T-cell (primary cell): Measurements from ENCODE around the gene IWS1. TPM values are rescaled to one million over a fixed set of nuclear protein-coding genes. Genes with fewer than 3 reads are reported as not detected.
"Not testable (repeated sequence)": the region's sequence is repeated elsewhere in the genome, so short reads cannot be mapped to it uniquely, and the experiment has no call there.

Experiments used
- ATAC-seq, 4 experiments: fragments of 200-7000 bp in 3 of 4; fragments of 150-1000 bp in 1 of 4; cut with Tn5 transposase; replicated peaks in 1 of 4; 1 replicate in 3 of 4; 2 replicates in 1 of 4; pipeline ENCODE4 v1.10.0; 2021; ENCODE audit warnings: moderate library complexity in 3 of 4, mild to moderate bottlenecking in 2 of 4, moderate number of reproducible peaks in 1 of 4
- CTCF ChIA-PET, 2 donors: fragments of 300-600 bp; sonication (Branson Sonifier 250); formaldehyde crosslinking; loops; one replicate each; lab custom pipeline; 2022; ENCODE audit warnings: antibody characterized with exemption in 2 of 2; lab: Charles Lee
- POLR2A ChIA-PET, 2 donors: fragments of 300-600 bp; sonication (Branson Sonifier 250); formaldehyde crosslinking; loops; one replicate each; lab custom pipeline; 2022; ENCODE audit warnings: antibody characterized with exemption in 2 of 2; lab: Charles Lee
- DNase-seq, 35 experiments: peaks; one replicate each; pipeline versions ENCODE4 v3.0.0 to v3.0.0-alpha.2; 2013 to 2023
- H3K27ac ChIP-seq: one replicate; pipeline ENCODE4 v1.5.1; 2013; ENCODE audit warnings: low read length
- H3K27me3 ChIP-seq, 2 experiments: replicated peaks in 1 of 2; 1 replicate in 1 of 2; 2 replicates in 1 of 2; pipeline versions ENCODE4 v1.6.1 to v1.7.0; 2013; ENCODE audit warnings: low read length in 1 of 2, mixed read lengths in 1 of 2; ENCODE audit not compliant: control insufficient read depth in 2 of 2, insufficient read depth in 2 of 2; ENCODE audit errors: extremely low read depth in 1 of 2
- H3K36me3 ChIP-seq, 2 donors: 1 replicate in 1 of 2; 2 replicates in 1 of 2; pipeline versions ENCODE4 v1.6.1 to v1.7.0; 2013; ENCODE audit warnings: low read length in 1 of 2; ENCODE audit not compliant: control insufficient read depth in 2 of 2, insufficient read depth in 1 of 2; ENCODE audit errors: extremely low read depth in 1 of 2
- H3K4me1 ChIP-seq, 2 experiments: 1 replicate in 1 of 2; 2 replicates in 1 of 2; pipeline versions ENCODE4 v1.6.1 to v1.7.0; 2013; ENCODE audit warnings: low read length in 2 of 2, mixed read lengths in 1 of 2; ENCODE audit not compliant: insufficient read depth in 2 of 2, control insufficient read depth in 1 of 2; ENCODE audit errors: extremely low read depth in 1 of 2
- H3K4me3 ChIP-seq, 2 donors: 1 replicate in 1 of 2; 2 replicates in 1 of 2; pipeline versions ENCODE4 v1.5.1 to v1.7.0; 2013; ENCODE audit warnings: mild to moderate bottlenecking in 2 of 2, low read length in 1 of 2, moderate library complexity in 1 of 2; ENCODE audit not compliant: control insufficient read depth in 1 of 2; ENCODE audit errors: extremely low read depth in 1 of 2
- H3K9me3 ChIP-seq: 2 replicates; pipeline ENCODE4 v1.7.0; 2013
- H3K27ac Mint-ChIP-seq, 2 donors: one replicate each; pipeline ENCODE4 v1.8.0; 2020 to 2021; ENCODE audit warnings: mild to moderate bottlenecking in 2 of 2, mixed read lengths in 2 of 2
- H3K27me3 Mint-ChIP-seq, 2 donors: one replicate each; pipeline ENCODE4 v1.8.0; 2021 to 2022; ENCODE audit warnings: mixed read lengths in 2 of 2
- H3K36me3 Mint-ChIP-seq: one replicate; pipeline ENCODE4 v1.8.0; 2021; ENCODE audit warnings: mixed read lengths
- H3K4me1 Mint-ChIP-seq, 3 donors: one replicate each; pipeline ENCODE4 v1.8.0; 2020 to 2022; ENCODE audit warnings: mixed read lengths in 3 of 3, mild to moderate bottlenecking in 1 of 3
- H3K4me3 Mint-ChIP-seq, 3 donors: one replicate each; pipeline ENCODE4 v1.8.0; 2020 to 2022; ENCODE audit warnings: mild to moderate bottlenecking in 3 of 3, mixed read lengths in 3 of 3, moderate library complexity in 3 of 3
- H3K9me3 Mint-ChIP-seq, 3 donors: one replicate each; pipeline ENCODE4 v1.8.0; 2020 to 2022; ENCODE audit warnings: mixed read lengths in 3 of 3
- WGBS: methylation state at CpG from one replicate; pipeline ENCODE4 v1.1.5; 2013; ENCODE audit warnings: missing lambda C conversion rate; ENCODE audit not compliant: insufficient coverage; 5-methylcytosine and 5-hydroxymethylcytosine counted together
- total RNA-seq, 35 experiments: library from RNA in 6 of 35; stranded (reverse) in 6 of 35; fragments of 120-200 nt in 1 of 35; gene quantifications; one replicate each; pipeline versions ENCODE4 v1.2.1 to v1.2.4 and lab custom pipeline; 2013 to 2026

The IWS1 gene
- total RNA-seq, 5 donors from 2014 or later (not counting 1 experiment from before 2014, with no cell fraction given) = 20.8 to 47.1 (median 42.6) TPM

- no peaks in the 10 kb centered on the region for H3K9me3 ChIP-seq
- 92% methylated on average over 5 of the region's 6 CpGs for WGBS
- ATAC-seq (no peak), DNase-seq (no peak)
- Mint-ChIP-seq H3K36me3 (no peaks in the 10 kb centered on the region), H3K4me1 (no peaks in the 10 kb centered on the region), H3K27ac (no peak overlapping the region), H3K9me3 (no peaks in the 10 kb centered on the region), H3K27me3 (peaks cover 11 to 16% of the 10 kb centered on the region in 2 donors), H3K4me3 (no peak overlapping the region)
- peaks cover 0 to 30% of the 10 kb centered on the region in 2 experiments for H3K27me3 ChIP-seq
- CTCF ChIA-PET = no interaction called here
- H3K4me1 ChIP-seq = no peaks in the 10 kb centered on the region
- H3K36me3 ChIP-seq = no peaks in the 10 kb centered on the region
- POLR2A ChIA-PET = no interaction called here
- no peak overlapping the region for H3K27ac ChIP-seq
- no peak overlapping the region for H3K4me3 ChIP-seq
Measured at GRCh38 chr2:127545189-127545588, 18.9 kb upstream of the IWS1 start.

GRCh38 chr2:127543013-127543501, 16.8 kb upstream of the IWS1 start:
- H3K36me3 Mint-ChIP-seq, ATAC-seq, H3K9me3 ChIP-seq, H3K4me3 Mint-ChIP-seq, H3K4me1 Mint-ChIP-seq, CTCF ChIA-PET, POLR2A ChIA-PET, H3K27me3 Mint-ChIP-seq, H3K36me3 ChIP-seq, DNase-seq, H3K9me3 Mint-ChIP-seq, H3K27ac Mint-ChIP-seq, H3K4me1 ChIP-seq, H3K4me3 ChIP-seq, H3K27ac ChIP-seq: not testable (repeated sequence)
- H3K27me3 ChIP-seq = peaks cover 0 to 24% of the 10 kb centered on the region in 2 experiments
- WGBS = 45% methylated on average over 2 of the region's 8 CpGs

- no peak overlapping the region for H3K27ac Mint-ChIP-seq
- CTCF ChIA-PET = no interaction called here
- WGBS = 75% methylated on average over 1 of the region's 3 CpGs
Measured at GRCh38 chr2:127542231-127542630, 15.9 kb upstream of the IWS1 start.

GRCh38 chr2:127541809-127542208, 15.5 kb upstream of the IWS1 start:
- Histone ChIP-seq H3K27me3 (peaks cover 0 to 24% of the 10 kb centered on the region in 2 experiments), H3K9me3 (no peaks in the 10 kb centered on the region), H3K27ac (no peak overlapping the region), H3K36me3 (no peaks in the 10 kb centered on the region), H3K4me3 (no peak overlapping the region), H3K4me1 (no peaks in the 10 kb centered on the region)
- Mint-ChIP-seq H3K27me3 (peaks cover 2 to 5% of the 10 kb centered on the region in 2 donors), H3K9me3 (no peaks in the 10 kb centered on the region), H3K36me3 (no peaks in the 10 kb centered on the region), H3K27ac (no peak overlapping the region), H3K4me1 (no peaks in the 10 kb centered on the region), H3K4me3 (no peak overlapping the region)
- ChIA-PET CTCF (no interaction called here), POLR2A (no interaction called here)
- WGBS = 93% methylated on average over 3 of the region's 7 CpGs
- DNase-seq (no peak), ATAC-seq (no peak)

More at GRCh38 chr2:127542231-127542630, 15.9 kb upstream of the IWS1 start:
- Histone ChIP-seq H3K27ac (no peak overlapping the region), H3K9me3 (no peaks in the 10 kb centered on the region), H3K4me1 (no peaks in the 10 kb centered on the region), H3K27me3 (peaks cover 0 to 26% of the 10 kb centered on the region in 2 experiments), H3K36me3 (no peaks in the 10 kb centered on the region), H3K4me3 (no peak overlapping the region)
- ATAC-seq (no peak), DNase-seq (no peak)
- no peaks in the 10 kb centered on the region for H3K9me3 Mint-ChIP-seq
- POLR2A ChIA-PET = no interaction called here
- H3K4me1 Mint-ChIP-seq = no peaks in the 10 kb centered on the region
- H3K27me3 Mint-ChIP-seq = peaks cover 5 to 6% of the 10 kb centered on the region in 2 donors
- H3K4me3 Mint-ChIP-seq = no peak overlapping the region
- no peaks in the 10 kb centered on the region for H3K36me3 Mint-ChIP-seq

- no peaks in the 10 kb centered on the region for H3K9me3 Mint-ChIP-seq
- H3K4me3 Mint-ChIP-seq = no peak overlapping the region
- no peak for DNase-seq
- no peaks in the 10 kb centered on the region for H3K36me3 ChIP-seq
- peaks cover 0 to 13% of the 10 kb centered on the region in 2 donors for H3K27me3 Mint-ChIP-seq
- POLR2A ChIA-PET = no interaction called here
- no peak overlapping the region for H3K4me3 ChIP-seq
- no peak overlapping the region for H3K27ac ChIP-seq
- peaks cover 0 to 35% of the 10 kb centered on the region in 2 experiments for H3K27me3 ChIP-seq
- H3K4me1 ChIP-seq = no peaks in the 10 kb centered on the region
- no peaks in the 10 kb centered on the region for H3K4me1 Mint-ChIP-seq
- WGBS = 100% methylated on average over 2 of the region's 5 CpGs
- no peak overlapping the region for H3K27ac Mint-ChIP-seq
- no peaks in the 10 kb centered on the region for H3K9me3 ChIP-seq
- CTCF ChIA-PET = no interaction called here
- ATAC-seq = no peak
- H3K36me3 Mint-ChIP-seq = no peaks in the 10 kb centered on the region
Measured at GRCh38 chr2:127537644-127538043, 11.4 kb upstream of the IWS1 start.

- Mint-ChIP-seq H3K4me1 (no peaks in the 10 kb centered on the region), H3K36me3 (no peaks in the 10 kb centered on the region), H3K4me3 (no peak overlapping the region), H3K27ac (no peak overlapping the region), H3K27me3 (peaks cover 0 to 13% of the 10 kb centered on the region in 2 donors), H3K9me3 (no peaks in the 10 kb centered on the region)
- no peak for DNase-seq
- POLR2A ChIA-PET = no interaction called here
- Histone ChIP-seq H3K9me3 (no peaks in the 10 kb centered on the region), H3K4me1 (no peaks in the 10 kb centered on the region), H3K27ac (no peak overlapping the region), H3K36me3 (no peaks in the 10 kb centered on the region), H3K27me3 (peaks cover 0 to 31% of the 10 kb centered on the region in 2 experiments), H3K4me3 (no peak overlapping the region)
- CTCF ChIA-PET = no interaction called here
- ATAC-seq = no peak
- WGBS = 69% methylated on average over 2 of the region's 7 CpGs
Measured at GRCh38 chr2:127536707-127537541, 10.6 kb upstream of the IWS1 start.
